ENCODE measurements around the gene CD86. TPM values are rescaled to one million over a fixed set of nuclear protein-coding genes. Genes with fewer than 3 reads are reported as not detected.
"Not testable (repeated sequence)": the region's sequence is repeated elsewhere in the genome, so short reads cannot be mapped to it uniquely, and the experiment has no call there.

CD86 gene
- total RNA-seq, 2 donors from 2014 or later, result 1.9 to 5.1 TPM

- H3K4me3 ChIP-seq, result no peak overlapping the region
- no peak overlapping the region for H3K27ac ChIP-seq
- H3K36me3 ChIP-seq, result no peaks in the 10 kb centered on the region
- H3K27me3 ChIP-seq, result no peaks in the 10 kb centered on the region
- H3K4me1 ChIP-seq, result no peaks in the 10 kb centered on the region
- TF ChIP-seq CTCF (IDR thresholded peaks at IDR 0.05), result no peak
- DNase-seq (ENCODE audit: low spot score), result no peak
- H3K9me3 ChIP-seq, result peaks cover 0 to 14% of the 10 kb centered on the region in 2 donors
Measured at GRCh38 chr3:122032531-122032930, 22.6 kb upstream of the CD86 start.

GRCh38 chr3:122033023-122033422, 22.1 kb upstream of the CD86 start:
- no peaks in the 10 kb centered on the region for H3K27me3 ChIP-seq
- peaks cover 0 to 14% of the 10 kb centered on the region in 2 donors for H3K9me3 ChIP-seq
- H3K4me3 ChIP-seq, result no peak overlapping the region
- DNase-seq (ENCODE audit: low spot score), result no peak
- no peak overlapping the region for H3K27ac ChIP-seq
- no peak for TF ChIP-seq CTCF (IDR thresholded peaks at IDR 0.05)
- H3K4me1 ChIP-seq, result no peaks in the 10 kb centered on the region
- H3K36me3 ChIP-seq, result no peaks in the 10 kb centered on the region

GRCh38 chr3:122047296-122047695, 7.9 kb upstream of the CD86 start:
- H3K27ac ChIP-seq; DNase-seq (ENCODE audit: low spot score); H3K36me3 ChIP-seq; H3K9me3 ChIP-seq; H3K27me3 ChIP-seq; H3K4me1 ChIP-seq; H3K4me3 ChIP-seq: not testable (repeated sequence)

- not testable (repeated sequence) for H3K36me3 ChIP-seq; H3K4me1 ChIP-seq; DNase-seq (ENCODE audit: low spot score)
Measured at GRCh38 chr3:122047773-122048172, 7.4 kb upstream of the CD86 start.

GRCh38 chr3:122052968-122053367, 2.2 kb upstream of the CD86 start:
- Histone ChIP-seq H3K4me3 (no peak overlapping the region), H3K27ac (no peak overlapping the region), H3K9me3 (no peaks in the 10 kb centered on the region), H3K4me1 (no peaks in the 10 kb centered on the region), H3K27me3 (no peaks in the 10 kb centered on the region), H3K36me3 (no peaks in the 10 kb centered on the region)
- no peak for TF ChIP-seq CTCF (IDR thresholded peaks at IDR 0.05)
- DNase-seq (ENCODE audit: low spot score), result no peak

More at GRCh38 chr3:122047773-122048172, 7.4 kb upstream of the CD86 start:
- H3K9me3 ChIP-seq, H3K4me3 ChIP-seq, H3K27me3 ChIP-seq, H3K27ac ChIP-seq: not testable (repeated sequence)

GRCh38 chr3:122057671-122058070, 2.5 kb downstream of the CD86 start:
- no peak for TF ChIP-seq CTCF (IDR thresholded peaks at IDR 0.05)
- no peaks in the 10 kb centered on the region for H3K4me1 ChIP-seq
- no peaks in the 10 kb centered on the region for H3K9me3 ChIP-seq
- H3K27me3 ChIP-seq, result no peaks in the 10 kb centered on the region
- no peak for DNase-seq (ENCODE audit: low spot score)
- no peak overlapping the region for H3K27ac ChIP-seq
- no peaks in the 10 kb centered on the region for H3K36me3 ChIP-seq
- H3K4me3 ChIP-seq, result no peak overlapping the region

- H3K27me3 ChIP-seq, result no peaks in the 10 kb centered on the region
- no peak overlapping the region for H3K27ac ChIP-seq
- no peak for TF ChIP-seq CTCF (IDR thresholded peaks at IDR 0.05)
- H3K36me3 ChIP-seq, result no peaks in the 10 kb centered on the region
- DNase-seq (ENCODE audit: low spot score), result no peak
- H3K9me3 ChIP-seq, result no peaks in the 10 kb centered on the region
- H3K4me1 ChIP-seq, result no peaks in the 10 kb centered on the region
- no peak overlapping the region for H3K4me3 ChIP-seq
Measured at GRCh38 chr3:122058294-122058693, 3.1 kb downstream of the CD86 start.

Data from right atrium auricular region (tissue), 2 donors.